Measurements from ENCODE around the gene PYCARD. TPM values are rescaled to one million over a fixed set of nuclear protein-coding genes. Genes with fewer than 3 reads are reported as not detected.

Gene PYCARD
- total RNA-seq, 6 donors from 2014 or later: 44.0 to 103 (median 83.7) TPM

- DNase-seq (no peak), ATAC-seq (ENCODE audit: low FRiP score in 2 of 2) (no peak)
Measured at GRCh38 chr16:31191697-31192428, 10.7 kb downstream of the PYCARD start.

GRCh38 chr16:31190818-31191444, 11.6 kb downstream of the PYCARD start:
- TF ChIP-seq POLR2AphosphoS5 (IDR thresholded peaks at IDR 0.05) (no peak), POLR2A (IDR thresholded peaks at IDR 0.05) (no peak), EP300 (IDR thresholded peaks at IDR 0.05) (no peak)
- TF ChIP-seq, protein P1, sequence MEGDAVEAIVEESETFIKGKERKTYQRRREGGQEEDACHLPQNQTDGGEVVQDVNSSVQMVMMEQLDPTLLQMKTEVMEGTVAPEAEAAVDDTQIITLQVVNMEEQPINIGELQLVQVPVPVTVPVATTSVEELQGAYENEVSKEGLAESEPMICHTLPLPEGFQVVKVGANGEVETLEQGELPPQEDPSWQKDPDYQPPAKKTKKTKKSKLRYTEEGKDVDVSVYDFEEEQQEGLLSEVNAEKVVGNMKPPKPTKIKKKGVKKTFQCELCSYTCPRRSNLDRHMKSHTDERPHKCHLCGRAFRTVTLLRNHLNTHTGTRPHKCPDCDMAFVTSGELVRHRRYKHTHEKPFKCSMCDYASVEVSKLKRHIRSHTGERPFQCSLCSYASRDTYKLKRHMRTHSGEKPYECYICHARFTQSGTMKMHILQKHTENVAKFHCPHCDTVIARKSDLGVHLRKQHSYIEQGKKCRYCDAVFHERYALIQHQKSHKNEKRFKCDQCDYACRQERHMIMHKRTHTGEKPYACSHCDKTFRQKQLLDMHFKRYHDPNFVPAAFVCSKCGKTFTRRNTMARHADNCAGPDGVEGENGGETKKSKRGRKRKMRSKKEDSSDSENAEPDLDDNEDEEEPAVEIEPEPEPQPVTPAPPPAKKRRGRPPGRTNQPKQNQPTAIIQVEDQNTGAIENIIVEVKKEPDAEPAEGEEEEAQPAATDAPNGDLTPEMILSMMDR (IDR thresholded peaks at IDR 0.05): no peak
- WGBS, 2 donors: 94% methylated on average over 17 of the region's 17 CpGs
- no peaks in the 10 kb centered on the region for H3K9me3 ChIP-seq
- peaks cover 0 to 7% (median 0%) of the 10 kb centered on the region in 4 donors for H3K4me1 ChIP-seq
- no peak overlapping the region for H3K27ac ChIP-seq
- H3K4me3 ChIP-seq: no peak overlapping the region
- no peak for DNase-seq
- no peaks in the 10 kb centered on the region for H3K27me3 ChIP-seq
- ATAC-seq (ENCODE audit: low FRiP score in 2 of 2): no peak
- peaks cover 74 to 100% (median 93%) of the 10 kb centered on the region in 4 donors for H3K36me3 ChIP-seq

More at GRCh38 chr16:31191697-31192428, 10.7 kb downstream of the PYCARD start:
- Histone ChIP-seq H3K4me1 (no peaks in the 10 kb centered on the region), H3K36me3 (peaks cover 65 to 100% (median 89%) of the 10 kb centered on the region in 4 donors), H3K27ac (no peak overlapping the region), H3K9me3 (no peaks in the 10 kb centered on the region), H3K4me3 (no peak overlapping the region), H3K27me3 (no peaks in the 10 kb centered on the region)
- 83 to 87% methylated on average over 5 of the region's 5 CpGs for WGBS, 2 donors
- TF ChIP-seq POLR2AphosphoS5 (IDR thresholded peaks at IDR 0.05): no peak
- TF ChIP-seq POLR2A (IDR thresholded peaks at IDR 0.05): no peak
- TF ChIP-seq, protein P1 (IDR thresholded peaks at IDR 0.05): no peak
- no peak for TF ChIP-seq EP300 (IDR thresholded peaks at IDR 0.05)

GRCh38 chr16:31190061-31190460, 12.5 kb downstream of the PYCARD start:
- no peak for DNase-seq
- no peak overlapping the region for H3K27ac ChIP-seq
- TF ChIP-seq POLR2AphosphoS5 (IDR thresholded peaks at IDR 0.05) (no peak), POLR2A (IDR thresholded peaks at IDR 0.05) (no peak), EP300 (IDR thresholded peaks at IDR 0.05) (no peak)
- TF ChIP-seq, protein P1 (IDR thresholded peaks at IDR 0.05): no peak
- no peak overlapping the region for H3K4me3 ChIP-seq
- no peaks in the 10 kb centered on the region for H3K9me3 ChIP-seq
- no peaks in the 10 kb centered on the region for H3K27me3 ChIP-seq
- WGBS, 2 donors: 96 to 97% methylated on average over 12 of the region's 12 CpGs
- H3K36me3 ChIP-seq: peaks cover 83 to 100% (median 93%) of the 10 kb centered on the region in 4 donors
- ATAC-seq (ENCODE audit: low FRiP score in 2 of 2): no peak
- peaks cover 0 to 14% (median 5%) of the 10 kb centered on the region in 4 donors for H3K4me1 ChIP-seq

- H3K4me3 ChIP-seq: no peak overlapping the region
- peaks cover 85 to 100% (median 95%) of the 10 kb centered on the region in 4 donors for H3K36me3 ChIP-seq
- no peak overlapping the region for H3K27ac ChIP-seq
- no peaks in the 10 kb centered on the region for H3K9me3 ChIP-seq
- ATAC-seq (ENCODE audit: low FRiP score in 2 of 2): no peak
- peaks cover 0 to 17% (median 6%) of the 10 kb centered on the region in 4 donors for H3K4me1 ChIP-seq
- DNase-seq: no peak
- no peaks in the 10 kb centered on the region for H3K27me3 ChIP-seq
- no peak for TF ChIP-seq POLR2AphosphoS5 (IDR thresholded peaks at IDR 0.05)
- no peak for TF ChIP-seq EP300 (IDR thresholded peaks at IDR 0.05)
- TF ChIP-seq POLR2A (IDR thresholded peaks at IDR 0.05): no peak
- TF ChIP-seq, protein P1 (IDR thresholded peaks at IDR 0.05): no peak
- 80 to 81% methylated on average over 2 of the region's 2 CpGs for WGBS, 2 donors
Measured at GRCh38 chr16:31189412-31189778, 13.2 kb downstream of the PYCARD start.
